MM.1S (cell line): ENCODE data around the gene HSPB2.
"Not testable (repeated sequence)": the region's sequence is repeated elsewhere in the genome, so short reads cannot be mapped to it uniquely, and the experiment has no call there.

Experiments
- DNase-seq: peaks from one replicate; pipeline ENCODE4 v3.0.0-alpha.2; 2015
- H2AFZ ChIP-seq: fragments of 300-600 bp; sonication (generic); 2 replicates; pipeline ENCODE4 v1.6.0; 2016; ENCODE audit warnings: antibody characterized with exemption, low read length
- H3F3A ChIP-seq: fragments of 300-600 bp; sonication (generic); 2 replicates; pipeline ENCODE4 v1.6.1; 2016; ENCODE audit warnings: mild to moderate bottlenecking, antibody characterized with exemption, low read length, moderate library complexity, mixed read lengths; ENCODE audit not compliant: insufficient read depth
- H3K27ac ChIP-seq: fragments of 300-600 bp; sonication (generic); 2 replicates; pipeline ENCODE4 v1.5.1; 2016; ENCODE audit warnings: mild to moderate bottlenecking, low read length
- H3K27me3 ChIP-seq: fragments of 300-600 bp; sonication (generic); replicated peaks from 2 replicates; pipeline ENCODE4 v1.6.0; 2016; ENCODE audit warnings: low read length; ENCODE audit not compliant: insufficient read depth
- H3K36me3 ChIP-seq: fragments of 300-600 bp; sonication (generic); replicated peaks from 2 replicates; pipeline ENCODE4 v1.6.1; 2016; ENCODE audit warnings: mild to moderate bottlenecking, low read length, mixed read lengths; ENCODE audit not compliant: insufficient read depth
- H3K4me1 ChIP-seq: fragments of 300-600 bp; sonication (generic); 2 replicates; pipeline ENCODE4 v1.6.1; 2016; ENCODE audit warnings: low read length, mixed read lengths
- H3K4me2 ChIP-seq: fragments of 300-600 bp; sonication (generic); 2 replicates; pipeline ENCODE4 v1.6.0; 2016; ENCODE audit warnings: low read depth, low read length
- H3K4me3 ChIP-seq: fragments of 300-600 bp; sonication (generic); 2 replicates; pipeline ENCODE4 v1.5.1; 2016; ENCODE audit warnings: low read length, mixed read lengths
- H3K79me2 ChIP-seq: fragments of 300-600 bp; sonication (generic); 2 replicates; pipeline ENCODE4 v1.6.1; 2016; ENCODE audit warnings: mixed run types, low read length, mixed read lengths
- H3K9ac ChIP-seq: fragments of 300-600 bp; sonication (generic); 2 replicates; pipeline ENCODE4 v1.6.1; 2016; ENCODE audit warnings: low read length, mixed read lengths
- H3K9me2 ChIP-seq: fragments of 300-600 bp; sonication (generic); replicated peaks from 2 replicates; pipeline ENCODE4 v1.6.1; 2016; ENCODE audit warnings: mild to moderate bottlenecking, low read length, mixed read lengths; ENCODE audit not compliant: insufficient read depth
- H3K9me3 ChIP-seq: fragments of 300-600 bp; sonication (generic); replicated peaks from 2 replicates; pipeline ENCODE4 v1.6.1; 2016; ENCODE audit warnings: mild to moderate bottlenecking, low read length, mixed read lengths; ENCODE audit not compliant: insufficient read depth
- H4K20me1 ChIP-seq: fragments of 300-600 bp; sonication (generic); 2 replicates; pipeline ENCODE4 v1.6.1; 2016; ENCODE audit warnings: mild to moderate bottlenecking, low read length, moderate library complexity, mixed read lengths; ENCODE audit not compliant: insufficient read depth
- EZH2 ChIP-seq: fragments of 300-600 bp; sonication (generic); optimal IDR thresholded peaks from 2 replicates; pipeline ENCODE3; 2017; ENCODE audit warnings: low read depth, mild to moderate bottlenecking, antibody characterized with exemption, low read length, mixed read lengths
- EZH2phosphoT487 ChIP-seq: fragments of 300-600 bp; sonication (generic); IDR thresholded peaks from 2 replicates; pipeline ENCODE4 v1.6.1; 2018; ENCODE audit warnings: antibody characterized with exemption, low read length
- TF ChIP-seq, protein P1 (sequence below): fragments of 300-600 bp; sonication (generic); IDR thresholded peaks from 2 replicates; pipeline ENCODE4 v1.5.1; 2016; ENCODE audit warnings: antibody characterized with exemption, low read length, mixed read lengths

The HSPB2 gene

DNA sequence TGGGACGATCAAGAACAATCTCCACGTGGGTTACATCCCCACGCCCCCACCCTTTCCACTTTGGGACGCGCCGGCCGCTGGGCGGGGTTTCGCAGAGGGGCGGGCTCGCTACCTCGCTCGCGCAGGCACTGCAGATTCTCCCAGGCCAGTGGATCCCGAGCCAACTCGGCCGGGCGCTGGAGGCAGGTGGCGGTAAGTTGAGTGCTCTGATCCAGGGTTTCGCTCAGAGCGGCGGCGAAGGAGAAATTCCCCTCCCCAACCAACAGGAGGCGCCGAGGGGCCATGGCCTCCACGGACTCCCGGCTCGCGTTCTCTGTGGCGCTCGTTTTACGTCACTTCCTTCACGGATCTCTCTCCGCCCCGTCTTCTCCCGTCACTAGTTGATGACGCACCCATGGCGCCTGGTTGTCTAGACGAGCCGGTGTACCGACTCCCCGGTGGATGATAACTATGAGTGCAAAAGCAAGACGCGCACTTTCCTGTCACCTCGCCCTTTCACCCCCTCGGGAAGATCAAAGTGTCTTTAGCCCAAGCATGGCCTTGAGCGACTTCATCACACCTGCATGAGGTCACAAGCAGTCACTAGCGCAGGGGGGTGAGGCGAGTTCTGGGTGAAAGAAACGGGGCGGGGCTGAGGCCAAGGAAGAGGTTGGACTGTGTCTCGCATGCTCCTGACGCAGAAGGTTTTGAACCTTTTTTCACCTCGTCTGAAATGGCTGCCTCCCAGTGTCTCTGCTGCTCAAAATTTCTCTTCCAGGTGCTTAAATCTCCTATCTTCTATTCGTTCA lies 33.5 kb upstream of the HSPB2 start, which contains the start of the genes CFAP68 and FDXACB1:
Gene CFAP68 (plus strand): TSS at position 693 of the 788 bp plus-strand sequence. CDS start 20 bp downstream, at position 713.
Gene FDXACB1 (minus strand): TSS at position 317 of the 788 bp plus-strand sequence. CDS start 33 bp downstream, at position 284.
- Histone ChIP-seq H3K4me1 (peaks cover 7% of the 10 kb centered on the region; the same call in 1 of the 2 replicates), H3K9ac (peak within 1 kb of the TSS; percentile 85), H3K36me3 (no peaks in the 10 kb centered on the region), H4K20me1 (no peaks in the 10 kb centered on the region), H3K4me3 (peak within 1 kb of the TSS; percentile 81), H3K9me3 (no peaks in the 10 kb centered on the region), H3K79me2 (peaks cover 8% of the 10 kb centered on the region), H3K9me2 (no peaks in the 10 kb centered on the region), H2AFZ (peak within 1 kb of the TSS; percentile 89), H3K4me2 (peak within 1 kb of the TSS; percentile 85), H3K27me3 (no peaks in the 10 kb centered on the region), H3K27ac (peak within 1 kb of the TSS; percentile 93), H3F3A (peaks cover 7% of the 10 kb centered on the region)
- DNase-seq, result peak; percentile 98
- TF ChIP-seq EZH2, result no peak
- TF ChIP-seq, protein P1, sequence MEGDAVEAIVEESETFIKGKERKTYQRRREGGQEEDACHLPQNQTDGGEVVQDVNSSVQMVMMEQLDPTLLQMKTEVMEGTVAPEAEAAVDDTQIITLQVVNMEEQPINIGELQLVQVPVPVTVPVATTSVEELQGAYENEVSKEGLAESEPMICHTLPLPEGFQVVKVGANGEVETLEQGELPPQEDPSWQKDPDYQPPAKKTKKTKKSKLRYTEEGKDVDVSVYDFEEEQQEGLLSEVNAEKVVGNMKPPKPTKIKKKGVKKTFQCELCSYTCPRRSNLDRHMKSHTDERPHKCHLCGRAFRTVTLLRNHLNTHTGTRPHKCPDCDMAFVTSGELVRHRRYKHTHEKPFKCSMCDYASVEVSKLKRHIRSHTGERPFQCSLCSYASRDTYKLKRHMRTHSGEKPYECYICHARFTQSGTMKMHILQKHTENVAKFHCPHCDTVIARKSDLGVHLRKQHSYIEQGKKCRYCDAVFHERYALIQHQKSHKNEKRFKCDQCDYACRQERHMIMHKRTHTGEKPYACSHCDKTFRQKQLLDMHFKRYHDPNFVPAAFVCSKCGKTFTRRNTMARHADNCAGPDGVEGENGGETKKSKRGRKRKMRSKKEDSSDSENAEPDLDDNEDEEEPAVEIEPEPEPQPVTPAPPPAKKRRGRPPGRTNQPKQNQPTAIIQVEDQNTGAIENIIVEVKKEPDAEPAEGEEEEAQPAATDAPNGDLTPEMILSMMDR, result peak; percentile 83

DNA sequence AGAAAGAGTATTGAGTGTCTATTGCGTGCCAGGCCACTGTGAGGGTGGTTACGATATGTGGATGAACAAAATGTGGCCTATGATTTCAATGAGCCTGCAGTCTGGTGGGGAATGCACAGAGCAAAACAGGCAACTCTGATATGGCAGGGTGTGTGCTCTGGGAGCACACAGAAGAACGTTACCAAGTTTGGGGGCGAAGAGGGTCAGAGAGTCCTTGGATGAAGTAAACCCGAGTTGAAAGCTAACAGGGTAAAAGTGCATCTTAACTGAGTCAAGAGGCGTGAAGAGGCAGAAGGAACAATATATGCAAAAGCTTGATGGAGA lies 32.9 kb upstream of the HSPB2 start:
- H3K4me1 ChIP-seq, result peaks cover 7% of the 10 kb centered on the region; the same call in 1 of the 2 replicates

DNA sequence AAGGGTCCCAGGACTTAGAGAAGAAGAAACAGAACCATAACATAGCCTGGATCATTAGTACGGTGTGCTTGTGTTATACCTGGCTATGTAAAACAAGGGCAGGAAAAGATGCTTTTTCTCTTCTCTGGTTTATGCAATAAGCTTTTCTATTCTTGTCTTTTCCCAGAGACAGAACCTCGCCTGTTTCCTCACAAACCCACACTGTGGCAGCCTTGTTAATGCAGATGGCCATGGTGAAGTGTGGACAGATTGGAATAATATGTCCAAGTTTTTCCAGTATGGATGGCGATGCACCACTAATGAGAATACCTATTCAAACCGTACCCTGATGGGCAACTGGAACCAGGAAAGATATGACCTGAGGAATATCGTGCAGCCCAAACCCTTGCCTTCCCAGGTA lies 30.3 kb upstream of the HSPB2 start:
- no peak for DNase-seq
- TF ChIP-seq, protein P1, result no peak
- TF ChIP-seq EZH2, result no peak
- no peak for TF ChIP-seq EZH2phosphoT487
- H3K9me3 ChIP-seq, result no peaks in the 10 kb centered on the region
- H2AFZ ChIP-seq, result no peak overlapping the region
- H3K9ac ChIP-seq, result no peak overlapping the region
- no peaks in the 10 kb centered on the region for H4K20me1 ChIP-seq
- H3K4me3 ChIP-seq, result no peak overlapping the region
- peaks cover 7% of the 10 kb centered on the region; the same call in 1 of the 2 replicates for H3K4me1 ChIP-seq
- H3K9me2 ChIP-seq, result no peaks in the 10 kb centered on the region
- H3F3A ChIP-seq, result peaks cover 7% of the 10 kb centered on the region
- H3K27ac ChIP-seq, result no peak overlapping the region
- peaks cover 8% of the 10 kb centered on the region for H3K79me2 ChIP-seq
- H3K27me3 ChIP-seq, result no peaks in the 10 kb centered on the region
- no peaks in the 10 kb centered on the region for H3K36me3 ChIP-seq
- no peak overlapping the region for H3K4me2 ChIP-seq

More for the DNA sequence above, 32.9 kb upstream of the HSPB2 start:
- no peak for DNase-seq
- Histone ChIP-seq H3K4me2 (peak overlapping the region; percentile 76), H3K9me2 (no peaks in the 10 kb centered on the region), H3K79me2 (peaks cover 8% of the 10 kb centered on the region), H3K9ac (peak overlapping the region; percentile 85), H3K27ac (peak overlapping the region; percentile 93), H3K36me3 (no peaks in the 10 kb centered on the region), H3K27me3 (no peaks in the 10 kb centered on the region), H4K20me1 (no peaks in the 10 kb centered on the region), H3F3A (peaks cover 7% of the 10 kb centered on the region), H2AFZ (peak overlapping the region; percentile 48), H3K9me3 (no peaks in the 10 kb centered on the region), H3K4me3 (peak overlapping the region; percentile 81)
- TF ChIP-seq EZH2 (no peak), EZH2phosphoT487 (no peak)
- TF ChIP-seq, protein P1, result no peak

DNA sequence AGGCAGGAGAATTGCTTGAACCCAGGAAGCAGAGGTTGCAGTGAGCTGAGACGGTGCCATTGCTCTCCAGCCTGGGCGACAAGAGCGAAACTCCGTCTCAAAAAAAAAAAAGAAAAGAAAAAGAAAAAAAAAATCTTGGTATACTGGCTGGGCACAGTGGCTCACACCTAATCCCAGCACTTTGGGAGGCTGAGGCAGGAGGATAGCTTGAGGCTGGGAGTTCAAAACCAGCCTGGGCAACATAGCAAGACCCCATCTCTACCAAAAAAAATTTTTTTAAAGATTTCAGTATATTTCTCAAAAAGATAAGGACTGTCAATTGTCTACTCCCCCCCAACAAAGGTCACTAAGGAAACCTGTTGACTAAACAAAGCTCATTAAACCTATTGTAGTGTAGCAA lies 27.5 kb upstream of the HSPB2 start:
- H3K4me3 ChIP-seq, H3F3A ChIP-seq, H3K9ac ChIP-seq: not testable (repeated sequence)

More for the DNA sequence above, 27.5 kb upstream of the HSPB2 start:
- not testable (repeated sequence) for H3K36me3 ChIP-seq, H3K79me2 ChIP-seq, H3K4me2 ChIP-seq, H4K20me1 ChIP-seq, H3K9me3 ChIP-seq, H3K9me2 ChIP-seq, DNase-seq, H3K4me1 ChIP-seq, H2AFZ ChIP-seq, H3K27me3 ChIP-seq, H3K27ac ChIP-seq
